DOHH2 (cell line): ENCODE measurements around the gene CDK5R1.

Source experiments
- H3F3A ChIP-seq: fragments of 200-600 bp; sonication (generic), shearing (Covaris generic); 2 replicates; pipeline ENCODE4 v1.6.0; 2016; ENCODE audit warnings: antibody characterized with exemption, mild to moderate bottlenecking; ENCODE audit not compliant: control insufficient read depth, insufficient read depth
- H3K27ac ChIP-seq: fragments of 200-600 bp; sonication (generic); 2 replicates; pipeline ENCODE4 v1.5.1; 2014; ENCODE audit warnings: low read depth, mild to moderate bottlenecking, low read length, moderate library complexity
- H3K27me3 ChIP-seq: fragments of 200-600 bp; sonication (generic); 2 replicates; pipeline ENCODE4 v1.6.1; 2014; ENCODE audit warnings: mild to moderate bottlenecking, low read length, mixed read lengths; ENCODE audit not compliant: control insufficient read depth
- H3K36me3 ChIP-seq: fragments of 200-600 bp; sonication (generic); 2 replicates; pipeline ENCODE4 v1.6.1; 2014; ENCODE audit warnings: mild to moderate bottlenecking, low read length, moderate library complexity, mixed read lengths; ENCODE audit not compliant: control insufficient read depth
- H3K4me1 ChIP-seq: fragments of 200-600 bp; sonication (generic); 2 replicates; pipeline ENCODE4 v1.6.1; 2014; ENCODE audit warnings: mild to moderate bottlenecking, low read length, mixed read lengths; ENCODE audit not compliant: control insufficient read depth
- H3K4me2 ChIP-seq: fragments of 200-600 bp; sonication (generic); 2 replicates; pipeline ENCODE4 v1.6.0; 2014; ENCODE audit warnings: mild to moderate bottlenecking, low read length, moderate library complexity
- H3K4me3 ChIP-seq: fragments of 200-600 bp; sonication (generic); 2 replicates; pipeline ENCODE4 v1.5.1; 2014; ENCODE audit warnings: mild to moderate bottlenecking, low read length, mixed read lengths
- H3K79me2 ChIP-seq: fragments of 200-600 bp; sonication (generic); 2 replicates; pipeline ENCODE4 v1.6.1; 2014; ENCODE audit warnings: mild to moderate bottlenecking, low read length, mixed read lengths; ENCODE audit not compliant: control insufficient read depth
- H3K9me2 ChIP-seq: fragments of 200-600 bp; sonication (generic); replicated peaks from 2 replicates; pipeline ENCODE4 v1.6.1; 2014; ENCODE audit warnings: mild to moderate bottlenecking, low read length, mixed read lengths; ENCODE audit not compliant: control insufficient read depth
- H3K9me3 ChIP-seq: fragments of 200-600 bp; sonication (generic); 2 replicates; pipeline ENCODE4 v1.6.1; 2014; ENCODE audit warnings: antibody characterized with exemption, low read length, mixed read lengths; ENCODE audit not compliant: control insufficient read depth, insufficient read depth
- H4K20me1 ChIP-seq: fragments of 200-600 bp; sonication (generic); 2 replicates; pipeline ENCODE4 v1.6.0; 2014; ENCODE audit warnings: low read depth, mild to moderate bottlenecking, antibody characterized with exemption, low read length, moderate library complexity; ENCODE audit not compliant: control insufficient read depth, insufficient read depth
- CTCF ChIP-seq: fragments of 200-600 bp; sonication (generic); IDR thresholded peaks from one replicate; pipeline ENCODE4 v1.5.1; 2014; ENCODE audit warnings: antibody characterized with exemption, mild to moderate bottlenecking, low read depth, low read length; ENCODE audit not compliant: poor library complexity, severe bottlenecking
- EZH2phosphoT487 ChIP-seq: fragments of 200-600 bp; sonication (generic); IDR thresholded peaks from 2 replicates; pipeline ENCODE4 v1.6.1; 2017; ENCODE audit warnings: borderline replicate concordance, mild to moderate bottlenecking, antibody characterized with exemption, low read length, moderate library complexity, mixed read lengths

The CDK5R1 gene

GRCh38 chr17:32536736-32537643 is 50.2 kb downstream of the CDK5R1 start:
- Histone ChIP-seq H3K9me3 (no peaks in the 10 kb centered on the region), H3K4me2 (no peak overlapping the region), H3K9me2 (no peaks in the 10 kb centered on the region), H3K4me3 (no peak overlapping the region), H3K27ac (no peak overlapping the region), H3K4me1 (no peaks in the 10 kb centered on the region), H3K27me3 (peaks cover 17% of the 10 kb centered on the region), H3K79me2 (no peaks in the 10 kb centered on the region), H3F3A (no peaks in the 10 kb centered on the region), H4K20me1 (no peaks in the 10 kb centered on the region), H3K36me3 (no peaks in the 10 kb centered on the region)
- TF ChIP-seq CTCF (no peak), EZH2phosphoT487 (no peak)
